SJCRH30 (cell line): ENCODE results near the gene LSP1. TPM values are rescaled to one million over a fixed set of nuclear protein-coding genes. Genes with fewer than 3 reads are reported as not detected.

Experiments
- DNase-seq, 2 experiments: peaks; one replicate each; pipeline ENCODE4 v3.0.0-alpha.2; 2015 to 2020
- H3K27ac ChIP-seq: fragments of 250-450 bp; sonication (Bioruptor Pico); 2 replicates; pipeline ENCODE4 v1.5.1; 2020; ENCODE audit warnings: mild to moderate bottlenecking, moderate library complexity
- H3K27me3 ChIP-seq: fragments of 250-450 bp; sonication (Bioruptor Pico); 2 replicates; pipeline ENCODE4 v1.5.1; 2020; ENCODE audit warnings: mild to moderate bottlenecking, moderate library complexity
- H3K36me3 ChIP-seq: fragments of 250-450 bp; sonication (Bioruptor Pico); 2 replicates; pipeline ENCODE4 v1.5.1; 2020; ENCODE audit warnings: mild to moderate bottlenecking, moderate library complexity
- H3K4me1 ChIP-seq: fragments of 250-450 bp; sonication (Bioruptor Pico); 2 replicates; pipeline ENCODE4 v1.5.1; 2020; ENCODE audit warnings: mild to moderate bottlenecking, moderate library complexity
- H3K4me3 ChIP-seq: fragments of 250-450 bp; sonication (Bioruptor Pico); 2 replicates; pipeline ENCODE4 v1.5.1; 2020; ENCODE audit warnings: mild to moderate bottlenecking, moderate library complexity
- H3K9me3 ChIP-seq: fragments of 250-450 bp; sonication (Bioruptor Pico); replicated peaks from 2 replicates; pipeline ENCODE4 v1.5.1; 2020; ENCODE audit warnings: mild to moderate bottlenecking, moderate library complexity
- total RNA-seq: library from RNA; depleted of rRNA; stranded (reverse); fragments of >200 nt; shearing (Covaris generic); gene quantifications from 2 replicates; pipeline ENCODE4 v1.2.3, GENCODE V29; 2014

LSP1 gene
- total RNA-seq, 1 experiment from 2014 or later, result 15.0 TPM

GRCh38 chr11:1830004-1830321 lies 22.9 kb upstream of the LSP1 start:
- DNase-seq, result no peak
- Histone ChIP-seq H3K27ac (peak overlapping the region; percentile 98), H3K27me3 (no peaks in the 10 kb centered on the region), H3K4me1 (peaks cover 87% of the 10 kb centered on the region), H3K9me3 (no peaks in the 10 kb centered on the region), H3K36me3 (no peaks in the 10 kb centered on the region), H3K4me3 (no peak overlapping the region)

GRCh38 chr11:1830322-1831223 lies 22.3 kb upstream of the LSP1 start:
- Histone ChIP-seq H3K27me3 (no peaks in the 10 kb centered on the region), H3K27ac (peak overlapping the region; percentile 98), H3K4me1 (peaks cover 92% of the 10 kb centered on the region), H3K4me3 (no peak overlapping the region), H3K36me3 (no peaks in the 10 kb centered on the region), H3K9me3 (no peaks in the 10 kb centered on the region)
- DNase-seq, result peak; percentile 91 to 92

GRCh38 chr11:1831338-1832210 lies 21.3 kb upstream of the LSP1 start:
- Histone ChIP-seq H3K9me3 (no peaks in the 10 kb centered on the region), H3K36me3 (no peaks in the 10 kb centered on the region), H3K27me3 (no peaks in the 10 kb centered on the region), H3K27ac (peak overlapping the region; percentile 98; the same call in 1 of the 2 replicates), H3K4me3 (no peak overlapping the region), H3K4me1 (peaks cover 84% of the 10 kb centered on the region)
- no peak for DNase-seq

- Histone ChIP-seq H3K36me3 (no peaks in the 10 kb centered on the region), H3K27ac (0 out of 2 replicates have a peak overlapping the region, but pooled peaks have one; percentile 1), H3K4me1 (peaks cover 77% of the 10 kb centered on the region), H3K4me3 (no peak overlapping the region), H3K27me3 (no peaks in the 10 kb centered on the region), H3K9me3 (no peaks in the 10 kb centered on the region)
- DNase-seq, result peak; percentile 68 to 79
These were observed 20.5 kb upstream of the LSP1 start for GRCh38 chr11:1832211-1832919.

- Histone ChIP-seq H3K4me1 (peaks cover 77% of the 10 kb centered on the region), H3K27ac (no peak overlapping the region), H3K27me3 (no peaks in the 10 kb centered on the region), H3K9me3 (no peaks in the 10 kb centered on the region), H3K4me3 (no peak overlapping the region), H3K36me3 (no peaks in the 10 kb centered on the region)
- no peak for DNase-seq
These were observed 20.0 kb upstream of the LSP1 start for GRCh38 chr11:1832920-1833295.

- no peak for DNase-seq
- no peaks in the 10 kb centered on the region for H3K27me3 ChIP-seq
- H3K27ac ChIP-seq, result no peak overlapping the region
- H3K36me3 ChIP-seq, result no peaks in the 10 kb centered on the region
- peaks cover 77% of the 10 kb centered on the region for H3K4me1 ChIP-seq
- no peak overlapping the region for H3K4me3 ChIP-seq
- no peaks in the 10 kb centered on the region for H3K9me3 ChIP-seq
These were observed 18.7 kb upstream of the LSP1 start for GRCh38 chr11:1834062-1834610.

- Histone ChIP-seq H3K36me3 (no peaks in the 10 kb centered on the region), H3K27me3 (no peaks in the 10 kb centered on the region), H3K9me3 (no peaks in the 10 kb centered on the region), H3K4me1 (peaks cover 75% of the 10 kb centered on the region), H3K27ac (no peak within 1 kb of the TSS), H3K4me3 (peak within 1 kb of the TSS; percentile 8; the same call in 1 of the 2 replicates)
- peak; percentile 42 to 45 for DNase-seq
These were observed 17.9 kb upstream of the LSP1 start, which contains the start of gene SYT8 for GRCh38 chr11:1834779-1835670. SYT8 (plus strand) TSS chr11:1834990; CDS start chr11:1835106, 116 bp downstream.

GRCh38 chr11:1835671-1836010 lies 17.2 kb upstream of the LSP1 start:
- Histone ChIP-seq H3K27ac (no peak overlapping the region), H3K9me3 (no peaks in the 10 kb centered on the region), H3K27me3 (no peaks in the 10 kb centered on the region), H3K36me3 (no peaks in the 10 kb centered on the region), H3K4me1 (peaks cover 71% of the 10 kb centered on the region), H3K4me3 (no peak overlapping the region)
- no peak for DNase-seq

GRCh38 chr11:1836011-1836945 lies 16.6 kb upstream of the LSP1 start:
- no peak for DNase-seq
- Histone ChIP-seq H3K9me3 (no peaks in the 10 kb centered on the region), H3K4me3 (no peak overlapping the region), H3K36me3 (no peaks in the 10 kb centered on the region), H3K27ac (no peak overlapping the region), H3K4me1 (peaks cover 64% of the 10 kb centered on the region), H3K27me3 (no peaks in the 10 kb centered on the region)

GRCh38 chr11:1837171-1838076 lies 15.5 kb upstream of the LSP1 start:
- DNase-seq, result peak; percentile 88 to 94
- Histone ChIP-seq H3K27ac (peak overlapping the region; percentile 40; the same call in 1 of the 2 replicates), H3K4me1 (peaks cover 53% of the 10 kb centered on the region)

GRCh38 chr11:1838077-1838425 lies 14.8 kb upstream of the LSP1 start:
- H3K4me1 ChIP-seq, result peaks cover 49% of the 10 kb centered on the region
- peak overlapping the region; percentile 40 for H3K27ac ChIP-seq
- no peak overlapping the region for H3K4me3 ChIP-seq

More at GRCh38 chr11:1837171-1838076, 15.5 kb upstream of the LSP1 start:
- no peaks in the 10 kb centered on the region for H3K9me3 ChIP-seq
- no peak overlapping the region for H3K4me3 ChIP-seq
- no peaks in the 10 kb centered on the region for H3K36me3 ChIP-seq
- no peaks in the 10 kb centered on the region for H3K27me3 ChIP-seq

More at GRCh38 chr11:1838077-1838425, 14.8 kb upstream of the LSP1 start:
- H3K27me3 ChIP-seq, result no peaks in the 10 kb centered on the region
- no peaks in the 10 kb centered on the region for H3K9me3 ChIP-seq
- DNase-seq, result peak in 1 of 2 experiments; percentile 44
- H3K36me3 ChIP-seq, result no peaks in the 10 kb centered on the region
